ENCODE results near the gene GABRP.

Gene GABRP

GRCh38 chr5:170863646-170864045 lies 80.1 kb downstream of the GABRP start:
- no peak for DNase-seq

All from CD4-positive, alpha-beta T cell treated with Interleukin-12 subunit alpha and Interleukin-12 subunit beta, for 1 hour (primary cell).